Measurements from ENCODE around the gene DOCK11.

Gene DOCK11

GRCh38 chrX:118633530-118633929 lies 137.9 kb downstream of the DOCK11 start:
- POLR2A ChIA-PET: no interaction called here
- CTCF ChIA-PET: no interaction called here
- no peak for TF ChIP-seq CTBP1 (IDR thresholded peaks at IDR 0.05; ENCODE audit: borderline replicate concordance)
- DNase-seq (ENCODE audit: extremely low spot score): no peak

- ChIA-PET CTCF (no interaction called here), POLR2A (no interaction called here)
- TF ChIP-seq FOXM1 (IDR thresholded peaks at IDR 0.05; ENCODE audit: borderline replicate concordance) (no peak), FOXK2 (IDR thresholded peaks at IDR 0.05) (no peak), FOXA1 (IDR thresholded peaks at IDR 0.05) (no peak), SUZ12 (IDR thresholded peaks at IDR 0.05) (no peak), ELF4 (IDR thresholded peaks at IDR 0.05) (no peak), L3MBTL2 (conservative IDR thresholded peaks at IDR 0.05) (no peak), TARDBP (IDR thresholded peaks at IDR 0.05) (no peak), ZNF384 (IDR thresholded peaks at IDR 0.05) (no peak), HDGF (IDR thresholded peaks at IDR 0.05; ENCODE audit: borderline replicate concordance) (no peak), SP1 (IDR thresholded peaks at IDR 0.05) (no peak), PKNOX1 (IDR thresholded peaks at IDR 0.05) (no peak), NFRKB (IDR thresholded peaks at IDR 0.05) (no peak), CTBP1 (IDR thresholded peaks at IDR 0.05; ENCODE audit: borderline replicate concordance) (no peak), LEF1 (IDR thresholded peaks at IDR 0.05; ENCODE audit: borderline replicate concordance) (no peak), ARNT (IDR thresholded peaks at IDR 0.05) (no peak)
- DNase-seq (ENCODE audit: extremely low spot score): no peak
Observed at GRCh38 chrX:118634336-118634735, 138.7 kb downstream of the DOCK11 start.

- POLR2A ChIA-PET: no interaction called here
- CTCF ChIA-PET: interaction anchor here (1.9 kb wide), 1 partner anchor 11 kb away, joined by 4 read pairs; no protein-coding TSS in a partner anchor
- TF ChIP-seq FOXA1 (IDR thresholded peaks at IDR 0.05): no peak
- TF ChIP-seq L3MBTL2 (conservative IDR thresholded peaks at IDR 0.05): no peak
- TF ChIP-seq LEF1 (IDR thresholded peaks at IDR 0.05; ENCODE audit: borderline replicate concordance): no peak
- TF ChIP-seq PKNOX1 (IDR thresholded peaks at IDR 0.05): no peak
- TF ChIP-seq ARNT (IDR thresholded peaks at IDR 0.05): no peak
- no peak for TF ChIP-seq ZNF384 (IDR thresholded peaks at IDR 0.05)
- no peak for TF ChIP-seq BHLHE40 (IDR thresholded peaks at IDR 0.05; ENCODE audit: borderline replicate concordance)
- DNase-seq (ENCODE audit: extremely low spot score): no peak
Observed at GRCh38 chrX:118637997-118638396, 142.4 kb downstream of the DOCK11 start.

- peak; percentile 30 for DNase-seq (ENCODE audit: extremely low spot score)
- POLR2A ChIA-PET: no interaction called here
- CTCF ChIA-PET: interaction anchor here (0.6 to 1.5 kb wide), 3 partner anchors 17 to 164 kb away, joined by 3 to 6 read pairs (median 5); no protein-coding TSS in a partner anchor
- TF ChIP-seq SP1 (IDR thresholded peaks at IDR 0.05) (no peak), BHLHE40 (IDR thresholded peaks at IDR 0.05; ENCODE audit: borderline replicate concordance) (no peak), L3MBTL2 (conservative IDR thresholded peaks at IDR 0.05) (no peak), ELF4 (IDR thresholded peaks at IDR 0.05) (no peak), NFRKB (IDR thresholded peaks at IDR 0.05) (no peak), HDGF (IDR thresholded peaks at IDR 0.05; ENCODE audit: borderline replicate concordance) (no peak), PKNOX1 (IDR thresholded peaks at IDR 0.05) (no peak), SUZ12 (IDR thresholded peaks at IDR 0.05) (no peak), ARNT (IDR thresholded peaks at IDR 0.05) (no peak), ZNF384 (IDR thresholded peaks at IDR 0.05) (no peak), CTBP1 (IDR thresholded peaks at IDR 0.05; ENCODE audit: borderline replicate concordance) (no peak), FOXM1 (IDR thresholded peaks at IDR 0.05; ENCODE audit: borderline replicate concordance) (no peak), FOXK2 (IDR thresholded peaks at IDR 0.05) (no peak), LEF1 (IDR thresholded peaks at IDR 0.05; ENCODE audit: borderline replicate concordance) (no peak), FOXA1 (IDR thresholded peaks at IDR 0.05) (no peak), TARDBP (IDR thresholded peaks at IDR 0.05) (no peak)
Observed at GRCh38 chrX:118644378-118644777, 148.8 kb downstream of the DOCK11 start.

- DNase-seq (ENCODE audit: extremely low spot score): no peak
- CTCF ChIA-PET: no interaction called here
- TF ChIP-seq TARDBP (IDR thresholded peaks at IDR 0.05) (no peak), FOXK2 (IDR thresholded peaks at IDR 0.05) (no peak), SUZ12 (IDR thresholded peaks at IDR 0.05) (no peak), FOXM1 (IDR thresholded peaks at IDR 0.05; ENCODE audit: borderline replicate concordance) (no peak), CTBP1 (IDR thresholded peaks at IDR 0.05; ENCODE audit: borderline replicate concordance) (no peak), L3MBTL2 (conservative IDR thresholded peaks at IDR 0.05) (no peak), LEF1 (IDR thresholded peaks at IDR 0.05; ENCODE audit: borderline replicate concordance) (no peak), FOXA1 (IDR thresholded peaks at IDR 0.05) (no peak), ARNT (IDR thresholded peaks at IDR 0.05) (no peak), ELF4 (IDR thresholded peaks at IDR 0.05) (no peak), BHLHE40 (IDR thresholded peaks at IDR 0.05; ENCODE audit: borderline replicate concordance) (no peak), ZNF384 (IDR thresholded peaks at IDR 0.05) (no peak), SP1 (IDR thresholded peaks at IDR 0.05) (no peak), HDGF (IDR thresholded peaks at IDR 0.05; ENCODE audit: borderline replicate concordance) (no peak), NFRKB (IDR thresholded peaks at IDR 0.05) (no peak)
- POLR2A ChIA-PET: no interaction called here
Observed at GRCh38 chrX:118652717-118653116, 157.1 kb downstream of the DOCK11 start.

- ChIA-PET CTCF (no interaction called here), POLR2A (no interaction called here)
- DNase-seq (ENCODE audit: extremely low spot score): no peak
- TF ChIP-seq PKNOX1 (IDR thresholded peaks at IDR 0.05): no peak
- no peak for TF ChIP-seq NFRKB (IDR thresholded peaks at IDR 0.05)
- TF ChIP-seq BHLHE40 (IDR thresholded peaks at IDR 0.05; ENCODE audit: borderline replicate concordance): no peak
- TF ChIP-seq FOXK2 (IDR thresholded peaks at IDR 0.05): no peak
- TF ChIP-seq ELF4 (IDR thresholded peaks at IDR 0.05): no peak
- no peak for TF ChIP-seq ZNF384 (IDR thresholded peaks at IDR 0.05)
- no peak for TF ChIP-seq L3MBTL2 (conservative IDR thresholded peaks at IDR 0.05)
- no peak for TF ChIP-seq CTBP1 (IDR thresholded peaks at IDR 0.05; ENCODE audit: borderline replicate concordance)
- TF ChIP-seq ARNT (IDR thresholded peaks at IDR 0.05): no peak
- no peak for TF ChIP-seq HDGF (IDR thresholded peaks at IDR 0.05; ENCODE audit: borderline replicate concordance)
- TF ChIP-seq LEF1 (IDR thresholded peaks at IDR 0.05; ENCODE audit: borderline replicate concordance): no peak
- no peak for TF ChIP-seq TARDBP (IDR thresholded peaks at IDR 0.05)
- TF ChIP-seq FOXA1 (IDR thresholded peaks at IDR 0.05): no peak
- TF ChIP-seq SP1 (IDR thresholded peaks at IDR 0.05): no peak
- no peak for TF ChIP-seq FOXM1 (IDR thresholded peaks at IDR 0.05; ENCODE audit: borderline replicate concordance)
- no peak for TF ChIP-seq SUZ12 (IDR thresholded peaks at IDR 0.05)
Observed at GRCh38 chrX:118654331-118654730, 158.7 kb downstream of the DOCK11 start.

All from HEK293T (cell line).